Stimulated activated CD4-positive, alpha-beta T cell treated with anti-CD3 and anti-CD28 coated beads, Interleukin-12 subunit alpha, Interleukin-12 subunit beta, amount 100 ng/mL, for 24 hours (primary cell): ENCODE results near the gene VIPR2.
"Not testable (repeated sequence)": the region's sequence is repeated elsewhere in the genome, so short reads cannot be mapped to it uniquely, and the experiment has no call there.

ENCODE experiments used
- DNase-seq, 2 experiments: peaks; one replicate each; pipeline ENCODE4 v3.0.0-alpha.2; 2020; ENCODE audit warnings: low read depth in 2 of 2

The VIPR2 gene

GRCh38 chr7:159105832-159106811 lies 38.5 kb downstream of the VIPR2 start:
- no peak for DNase-seq

- no peak for DNase-seq
These were observed 39.4 kb downstream of the VIPR2 start for GRCh38 chr7:159105066-159105780.

GRCh38 chr7:159104188-159104920 lies 40.3 kb downstream of the VIPR2 start:
- no peak for DNase-seq

- DNase-seq, result no peak
These were observed 41.1 kb downstream of the VIPR2 start for GRCh38 chr7:159103382-159104187.

- no peak for DNase-seq
These were observed 41.8 kb downstream of the VIPR2 start for GRCh38 chr7:159102681-159103381.

GRCh38 chr7:159101661-159102091 lies 43.0 kb downstream of the VIPR2 start:
- DNase-seq, result not testable (repeated sequence)

GRCh38 chr7:159101083-159101395 lies 43.6 kb downstream of the VIPR2 start:
- not testable (repeated sequence) for DNase-seq

- not testable (repeated sequence) for DNase-seq
These were observed 44.2 kb downstream of the VIPR2 start for GRCh38 chr7:159100281-159101082.

GRCh38 chr7:159099711-159100231 lies 44.9 kb downstream of the VIPR2 start:
- no peak for DNase-seq

GRCh38 chr7:159098811-159099655 lies 45.6 kb downstream of the VIPR2 start:
- no peak for DNase-seq

GRCh38 chr7:159098424-159098786 lies 46.3 kb downstream of the VIPR2 start:
- no peak for DNase-seq

- no peak for DNase-seq
These were observed 46.8 kb downstream of the VIPR2 start for GRCh38 chr7:159097661-159098423.

GRCh38 chr7:159096736-159097581 lies 47.7 kb downstream of the VIPR2 start:
- DNase-seq, result no peak

GRCh38 chr7:159095979-159096411 lies 48.7 kb downstream of the VIPR2 start:
- DNase-seq, result no peak

GRCh38 chr7:159094919-159095915 lies 49.5 kb downstream of the VIPR2 start:
- DNase-seq, result no peak
